Measurements from ENCODE around the gene MAP6D1. TPM values are rescaled to one million over a fixed set of nuclear protein-coding genes. Genes with fewer than 3 reads are reported as not detected.

Gene MAP6D1
- 1.4 and 2.1 TPM in 2 replicates for total RNA-seq

GRCh38 chr3:183825456-183826161, at the start of gene MAP6D1:
TSS of gene MAP6D1 (minus strand) at chr3:183825577. CDS start at chr3:183825547, 30 bp downstream.
- peaks cover 14% of the 10 kb centered on the region for H3K27me3 Mint-ChIP-seq
- H3K4me1 Mint-ChIP-seq, result peaks cover 12% of the 10 kb centered on the region
- H3K4me3 Mint-ChIP-seq, result peak within 1 kb of the TSS; percentile 81
- H3K9me3 Mint-ChIP-seq, result no peaks in the 10 kb centered on the region
- peaks cover 20% of the 10 kb centered on the region for H3K36me3 Mint-ChIP-seq (ENCODE audit: low read depth)
- peak; percentile 76 for DNase-seq
- intact Hi-C loops (cut with micrococcal nuclease), result loop anchor here (2.0 kb wide), 1 partner anchor 59 kb away; the partner anchor contains the start of gene PARL
- peak within 1 kb of the TSS; percentile 11 for H3K27ac Mint-ChIP-seq

DNA sequence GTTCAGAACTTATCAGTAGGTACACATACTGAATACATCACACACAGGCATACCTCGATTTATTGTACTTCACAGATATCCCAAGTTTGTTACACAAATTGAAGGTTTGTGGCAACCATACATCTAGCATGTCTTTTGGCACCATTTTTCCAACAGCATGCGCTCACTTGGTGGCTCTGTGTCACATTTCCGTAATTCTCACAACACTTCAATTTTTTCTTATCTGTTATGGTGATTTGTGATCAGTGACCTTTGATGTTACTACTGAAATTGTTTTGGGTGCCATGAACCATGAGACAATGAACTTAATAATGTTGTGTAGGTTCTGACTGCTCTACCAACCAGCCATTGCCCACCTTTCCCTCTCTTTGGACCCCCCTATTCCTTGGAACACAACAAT, 48.5 kb upstream of the MAP6D1 start:
- Mint-ChIP-seq H3K9me3 (no peaks in the 10 kb centered on the region), H3K36me3 (ENCODE audit: low read depth) (peaks cover 21% of the 10 kb centered on the region), H3K27me3 (no peaks in the 10 kb centered on the region), H3K27ac (no peak overlapping the region), H3K4me1 (peaks cover 25% of the 10 kb centered on the region), H3K4me3 (no peak overlapping the region)
- intact Hi-C loops (cut with micrococcal nuclease), result no loop called here
- no peak for DNase-seq

DNA sequence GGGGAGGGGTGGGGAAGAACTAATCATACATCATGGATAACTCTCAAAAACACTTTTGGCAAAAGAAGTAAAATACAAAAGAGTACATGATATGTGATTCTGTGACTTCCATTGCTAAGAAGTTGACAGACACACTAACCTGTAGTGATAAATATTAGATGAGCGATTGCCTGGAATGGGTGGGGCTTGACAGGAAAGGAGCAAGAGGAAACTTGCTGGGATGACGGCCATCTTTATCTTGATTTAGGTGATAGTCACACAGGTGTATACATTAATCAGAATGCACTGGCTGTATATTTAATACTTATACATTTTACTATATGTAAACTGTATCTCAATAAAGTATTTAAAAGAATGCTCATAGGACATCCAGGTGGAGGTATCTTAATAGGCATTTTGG, 46.2 kb upstream of the MAP6D1 start:
- peaks cover 17% of the 10 kb centered on the region for H3K4me1 Mint-ChIP-seq
- DNase-seq, result no peak
- no peaks in the 10 kb centered on the region for H3K9me3 Mint-ChIP-seq
- H3K36me3 Mint-ChIP-seq (ENCODE audit: low read depth), result peaks cover 18% of the 10 kb centered on the region
- intact Hi-C loops (cut with micrococcal nuclease), result no loop called here
- H3K27ac Mint-ChIP-seq, result no peak overlapping the region
- no peak overlapping the region for H3K4me3 Mint-ChIP-seq
- H3K27me3 Mint-ChIP-seq, result no peaks in the 10 kb centered on the region

- Mint-ChIP-seq H3K9me3 (no peaks in the 10 kb centered on the region), H3K36me3 (ENCODE audit: low read depth) (peaks cover 23% of the 10 kb centered on the region), H3K4me1 (peaks cover 17% of the 10 kb centered on the region), H3K27ac (no peak overlapping the region), H3K4me3 (no peak overlapping the region), H3K27me3 (no peaks in the 10 kb centered on the region)
- intact Hi-C loops (cut with micrococcal nuclease), result no loop called here
- no peak for DNase-seq
Observed at GRCh38 chr3:183870563-183870962, 45.2 kb upstream of the MAP6D1 start.

GRCh38 chr3:183868796-183869195, 43.4 kb upstream of the MAP6D1 start:
- intact Hi-C loops (cut with micrococcal nuclease), result no loop called here
- no peak overlapping the region for H3K27ac Mint-ChIP-seq
- H3K4me3 Mint-ChIP-seq, result no peak overlapping the region
- H3K36me3 Mint-ChIP-seq (ENCODE audit: low read depth), result peaks cover 25% of the 10 kb centered on the region
- H3K9me3 Mint-ChIP-seq, result no peaks in the 10 kb centered on the region
- DNase-seq, result no peak
- no peaks in the 10 kb centered on the region for H3K27me3 Mint-ChIP-seq
- peaks cover 17% of the 10 kb centered on the region for H3K4me1 Mint-ChIP-seq

- no peaks in the 10 kb centered on the region for H3K9me3 Mint-ChIP-seq
- H3K27ac Mint-ChIP-seq, result no peak overlapping the region
- intact Hi-C loops (cut with micrococcal nuclease), result no loop called here
- no peaks in the 10 kb centered on the region for H3K27me3 Mint-ChIP-seq
- no peak for DNase-seq
- no peak overlapping the region for H3K4me3 Mint-ChIP-seq
- no peaks in the 10 kb centered on the region for H3K4me1 Mint-ChIP-seq
- peaks cover 49% of the 10 kb centered on the region for H3K36me3 Mint-ChIP-seq (ENCODE audit: low read depth)
Observed at GRCh38 chr3:183862610-183863009, 37.2 kb upstream of the MAP6D1 start.

GRCh38 chr3:183857863-183858262, 32.5 kb upstream of the MAP6D1 start:
- no peak overlapping the region for H3K27ac Mint-ChIP-seq
- peaks cover 60% of the 10 kb centered on the region for H3K36me3 Mint-ChIP-seq (ENCODE audit: low read depth)
- no peak overlapping the region for H3K4me3 Mint-ChIP-seq
- H3K9me3 Mint-ChIP-seq, result no peaks in the 10 kb centered on the region
- peaks cover 3% of the 10 kb centered on the region for H3K4me1 Mint-ChIP-seq
- DNase-seq, result no peak
- intact Hi-C loops (cut with micrococcal nuclease), result no loop called here
- H3K27me3 Mint-ChIP-seq, result no peaks in the 10 kb centered on the region

DNA sequence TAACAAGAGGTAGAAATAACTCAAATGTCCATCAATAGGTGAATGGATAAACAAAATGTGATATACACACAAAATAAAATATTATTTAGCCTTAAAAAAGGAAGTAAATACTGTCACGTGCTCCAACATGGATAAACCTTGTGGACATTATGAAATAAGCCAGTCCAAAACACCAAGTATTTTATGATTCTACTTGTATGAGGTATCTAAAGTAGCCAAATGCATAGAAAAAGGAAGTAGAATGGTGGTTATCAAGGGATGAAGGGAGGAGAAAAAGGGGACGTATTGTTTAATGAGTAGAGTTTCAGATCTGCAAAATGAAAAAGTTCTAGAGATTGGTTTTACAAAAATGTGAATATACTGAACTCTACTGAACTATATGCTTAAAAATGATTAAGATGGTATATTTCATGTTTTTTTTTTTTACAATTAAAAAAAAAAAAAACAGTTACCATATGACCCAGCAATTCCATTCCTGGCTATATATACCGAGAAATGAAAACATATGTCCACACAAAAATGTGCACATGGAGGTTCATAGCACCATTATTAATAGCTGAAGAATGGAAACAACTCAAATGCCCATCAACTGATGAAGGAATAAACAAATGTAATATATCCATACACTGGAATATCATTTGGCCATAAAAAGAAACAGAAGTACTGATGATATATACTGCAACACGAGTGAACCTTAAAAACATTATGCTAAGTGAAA, 29.1 kb upstream of the MAP6D1 start:
- intact Hi-C loops (cut with micrococcal nuclease), result no loop called here
- Mint-ChIP-seq H3K27me3 (no peaks in the 10 kb centered on the region), H3K36me3 (ENCODE audit: low read depth) (peaks cover 55% of the 10 kb centered on the region), H3K27ac (no peak overlapping the region), H3K4me3 (no peak overlapping the region), H3K9me3 (no peaks in the 10 kb centered on the region), H3K4me1 (peaks cover 3% of the 10 kb centered on the region)
- no peak for DNase-seq

- intact Hi-C loops (cut with micrococcal nuclease), result no loop called here
- Mint-ChIP-seq H3K9me3 (no peaks in the 10 kb centered on the region), H3K4me1 (peaks cover 10% of the 10 kb centered on the region), H3K27me3 (no peaks in the 10 kb centered on the region), H3K36me3 (ENCODE audit: low read depth) (peaks cover 51% of the 10 kb centered on the region), H3K4me3 (no peak overlapping the region), H3K27ac (no peak overlapping the region)
- DNase-seq, result no peak
Observed at GRCh38 chr3:183845608-183846288, 20.4 kb upstream of the MAP6D1 start.

DNA sequence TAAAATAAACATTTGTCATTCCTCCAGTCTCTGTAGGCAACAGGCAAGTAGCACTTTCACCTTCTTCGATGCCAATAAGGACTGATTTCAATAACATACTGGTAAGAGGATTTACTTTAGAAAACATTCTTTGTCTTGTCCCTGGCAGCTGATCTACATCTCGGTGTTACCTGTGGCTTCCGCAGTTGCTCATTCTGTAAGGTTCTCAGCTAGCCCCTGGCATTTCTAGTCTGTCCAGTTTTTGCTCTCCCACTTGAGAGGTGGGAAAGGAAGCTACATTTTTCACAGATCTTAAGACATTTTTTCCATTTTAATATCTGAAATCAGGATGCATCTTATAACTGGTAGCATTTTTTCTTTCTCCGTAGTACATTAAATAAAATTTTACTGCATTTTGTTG, 19.7 kb upstream of the MAP6D1 start:
- no peaks in the 10 kb centered on the region for H3K27me3 Mint-ChIP-seq
- no peaks in the 10 kb centered on the region for H3K9me3 Mint-ChIP-seq
- H3K4me1 Mint-ChIP-seq, result peaks cover 10% of the 10 kb centered on the region
- DNase-seq, result no peak
- peak overlapping the region; percentile 74 for H3K27ac Mint-ChIP-seq
- no peak overlapping the region for H3K4me3 Mint-ChIP-seq
- intact Hi-C loops (cut with micrococcal nuclease), result no loop called here
- peaks cover 51% of the 10 kb centered on the region for H3K36me3 Mint-ChIP-seq (ENCODE audit: low read depth)

GRCh38 chr3:183844606-183845005, 19.2 kb upstream of the MAP6D1 start:
- intact Hi-C loops (cut with micrococcal nuclease), result no loop called here
- no peaks in the 10 kb centered on the region for H3K27me3 Mint-ChIP-seq
- peaks cover 10% of the 10 kb centered on the region for H3K4me1 Mint-ChIP-seq
- no peak for DNase-seq
- H3K4me3 Mint-ChIP-seq, result no peak overlapping the region
- H3K27ac Mint-ChIP-seq, result peak overlapping the region; percentile 75
- H3K36me3 Mint-ChIP-seq (ENCODE audit: low read depth), result peaks cover 51% of the 10 kb centered on the region
- H3K9me3 Mint-ChIP-seq, result no peaks in the 10 kb centered on the region

DNA sequence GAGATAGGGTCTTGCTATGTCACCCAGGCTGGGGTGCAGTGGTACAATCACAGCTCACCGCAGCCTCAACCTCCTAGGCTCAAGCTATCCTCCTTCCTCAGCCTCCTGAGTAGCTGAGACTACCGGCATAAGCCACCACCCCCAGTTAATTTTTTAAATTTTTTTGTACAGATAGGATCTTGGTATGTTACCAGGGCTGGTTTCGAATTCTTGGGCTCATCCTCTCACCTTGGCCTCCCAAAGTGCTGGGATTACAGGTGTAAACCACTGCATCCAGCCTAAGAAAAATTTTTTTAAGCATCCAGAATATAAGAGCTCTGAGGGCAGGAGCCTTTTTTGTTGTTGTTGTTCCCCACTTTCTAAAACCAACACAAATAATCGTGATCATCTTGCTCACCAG, 14.4 kb upstream of the MAP6D1 start:
- H3K4me3 Mint-ChIP-seq, result no peak overlapping the region
- peaks cover 6% of the 10 kb centered on the region for H3K4me1 Mint-ChIP-seq
- no peak for DNase-seq
- intact Hi-C loops (cut with micrococcal nuclease), result no loop called here
- H3K36me3 Mint-ChIP-seq (ENCODE audit: low read depth), result peaks cover 35% of the 10 kb centered on the region
- H3K27me3 Mint-ChIP-seq, result no peaks in the 10 kb centered on the region
- H3K9me3 Mint-ChIP-seq, result no peaks in the 10 kb centered on the region
- no peak overlapping the region for H3K27ac Mint-ChIP-seq

DNA sequence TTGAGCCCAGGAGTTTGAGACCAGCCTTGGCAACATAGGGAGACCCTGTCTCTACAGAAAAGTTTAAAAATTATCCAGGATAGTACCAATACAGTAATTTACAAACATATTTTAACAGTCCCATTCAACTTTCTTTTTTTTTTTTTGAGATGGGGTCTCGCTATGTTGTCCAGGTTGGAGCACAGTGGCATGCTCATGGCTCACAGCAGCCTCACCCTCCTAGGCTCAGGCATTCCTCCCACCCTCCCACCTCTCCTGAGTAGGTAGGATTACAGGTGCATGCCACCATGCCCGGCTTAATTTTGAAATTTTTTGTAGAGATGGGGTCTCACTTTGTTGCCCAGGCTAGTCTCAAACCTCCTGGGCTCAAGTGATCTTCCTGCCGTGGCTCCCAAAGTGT, 12.5 kb upstream of the MAP6D1 start:
- peaks cover 40% of the 10 kb centered on the region for H3K36me3 Mint-ChIP-seq (ENCODE audit: low read depth)
- intact Hi-C loops (cut with micrococcal nuclease), result no loop called here
- H3K4me3 Mint-ChIP-seq, result no peak overlapping the region
- no peaks in the 10 kb centered on the region for H3K9me3 Mint-ChIP-seq
- no peaks in the 10 kb centered on the region for H3K27me3 Mint-ChIP-seq
- H3K27ac Mint-ChIP-seq, result no peak overlapping the region
- DNase-seq, result no peak
- H3K4me1 Mint-ChIP-seq, result peaks cover 1% of the 10 kb centered on the region

GRCh38 chr3:183837390-183837789, 12.0 kb upstream of the MAP6D1 start:
- intact Hi-C loops (cut with micrococcal nuclease), result no loop called here
- Mint-ChIP-seq H3K9me3 (no peaks in the 10 kb centered on the region), H3K4me3 (no peak overlapping the region), H3K27ac (no peak overlapping the region), H3K4me1 (peaks cover 1% of the 10 kb centered on the region), H3K27me3 (no peaks in the 10 kb centered on the region), H3K36me3 (ENCODE audit: low read depth) (peaks cover 44% of the 10 kb centered on the region)
- no peak for DNase-seq
